ENCODE results near the gene VPS18. TPM values are rescaled to one million over a fixed set of nuclear protein-coding genes. Genes with fewer than 3 reads are reported as not detected.

VPS18 gene
- total RNA-seq, 1 donor from 2014 or later = 37.6 TPM

DNA sequence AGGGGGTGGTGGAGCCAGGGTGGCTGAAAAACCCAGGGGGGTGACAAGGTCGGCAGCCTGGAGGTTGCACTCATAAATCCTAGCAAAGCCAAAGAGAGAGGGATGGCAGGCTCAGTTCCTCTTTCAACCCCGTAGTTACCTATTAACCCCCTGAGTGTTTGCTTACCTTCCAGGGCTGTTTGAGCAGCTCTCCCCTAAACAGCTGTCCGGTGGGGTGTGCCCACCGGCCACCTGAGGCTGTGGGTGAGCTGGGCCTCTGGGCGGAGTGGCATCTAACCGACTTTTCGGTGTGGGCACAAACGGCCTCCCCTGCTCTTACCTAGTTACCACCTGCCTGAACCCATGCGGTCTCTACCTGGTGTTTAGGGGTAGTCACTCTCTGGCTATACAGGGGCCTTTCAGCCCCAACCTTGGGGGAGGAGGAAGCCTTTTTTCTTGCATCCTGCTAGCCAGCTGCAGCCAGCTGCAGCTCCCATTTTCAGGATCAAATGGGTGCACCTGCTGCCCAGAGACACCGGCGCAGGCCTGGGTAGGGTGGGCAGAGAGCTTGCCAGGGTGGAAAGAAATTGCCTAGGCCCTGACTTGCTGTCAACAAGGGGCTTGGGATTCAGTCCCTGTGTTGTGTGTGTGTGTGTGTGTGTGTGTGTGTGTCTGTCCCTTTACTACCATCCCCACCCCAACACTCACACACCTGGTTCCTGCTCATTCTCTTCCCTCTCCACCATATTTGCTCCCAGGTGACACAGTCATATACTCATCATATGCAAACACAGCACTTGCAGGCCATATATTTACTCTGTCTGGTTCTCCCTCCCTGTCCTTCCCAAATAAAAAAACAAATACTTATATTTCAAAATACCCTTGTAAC is 38.6 kb downstream of the VPS18 start:
- no peak overlapping the region for H3K9ac ChIP-seq (ENCODE audit: low read length)
- Mint-ChIP-seq H3K27me3 (ENCODE audit: low read depth, unreplicated experiment) (peaks cover 74% of the 10 kb centered on the region), H3K36me3 (ENCODE audit: low read depth, unreplicated experiment) (peaks cover 2% of the 10 kb centered on the region), H3K27ac (ENCODE audit: unreplicated experiment) (no peak overlapping the region), H3K4me1 (ENCODE audit: low read depth, unreplicated experiment) (peaks cover 5% of the 10 kb centered on the region), H3K4me3 (ENCODE audit: unreplicated experiment) (peak overlapping the region; percentile 17), H3K9me3 (ENCODE audit: unreplicated experiment) (no peaks in the 10 kb centered on the region)
- peaks cover 34% of the 10 kb centered on the region for H3K27me3 ChIP-seq (ENCODE audit: insufficient read depth, low read length)
- no peak overlapping the region for H3K4me2 ChIP-seq (ENCODE audit: low read length)
- no peak for TF ChIP-seq EZH2 (IDR thresholded peaks at IDR 0.05; ENCODE audit: insufficient read depth, low read length)
- TF ChIP-seq, protein P1, sequence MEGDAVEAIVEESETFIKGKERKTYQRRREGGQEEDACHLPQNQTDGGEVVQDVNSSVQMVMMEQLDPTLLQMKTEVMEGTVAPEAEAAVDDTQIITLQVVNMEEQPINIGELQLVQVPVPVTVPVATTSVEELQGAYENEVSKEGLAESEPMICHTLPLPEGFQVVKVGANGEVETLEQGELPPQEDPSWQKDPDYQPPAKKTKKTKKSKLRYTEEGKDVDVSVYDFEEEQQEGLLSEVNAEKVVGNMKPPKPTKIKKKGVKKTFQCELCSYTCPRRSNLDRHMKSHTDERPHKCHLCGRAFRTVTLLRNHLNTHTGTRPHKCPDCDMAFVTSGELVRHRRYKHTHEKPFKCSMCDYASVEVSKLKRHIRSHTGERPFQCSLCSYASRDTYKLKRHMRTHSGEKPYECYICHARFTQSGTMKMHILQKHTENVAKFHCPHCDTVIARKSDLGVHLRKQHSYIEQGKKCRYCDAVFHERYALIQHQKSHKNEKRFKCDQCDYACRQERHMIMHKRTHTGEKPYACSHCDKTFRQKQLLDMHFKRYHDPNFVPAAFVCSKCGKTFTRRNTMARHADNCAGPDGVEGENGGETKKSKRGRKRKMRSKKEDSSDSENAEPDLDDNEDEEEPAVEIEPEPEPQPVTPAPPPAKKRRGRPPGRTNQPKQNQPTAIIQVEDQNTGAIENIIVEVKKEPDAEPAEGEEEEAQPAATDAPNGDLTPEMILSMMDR (IDR thresholded peaks at IDR 0.05; ENCODE audit: insufficient read depth, low read depth, low read length) = no peak
- H3K4me1 ChIP-seq (ENCODE audit: insufficient read depth, low read length) = peaks cover 16% of the 10 kb centered on the region
- DNase-seq (ENCODE audit: low read depth) (no peak), FAIRE-seq (no peak)
- H3K4me3 ChIP-seq (ENCODE audit: insufficient read depth, low read depth, low read length) = no peak overlapping the region
- H3K79me2 ChIP-seq (ENCODE audit: insufficient read depth, low read length) = no peaks in the 10 kb centered on the region
- H2AFZ ChIP-seq (ENCODE audit: low read depth, low read length) = no peak overlapping the region
- H4K20me1 ChIP-seq (ENCODE audit: insufficient read depth, low read length) = peaks cover 6% of the 10 kb centered on the region
- H3K27ac ChIP-seq (ENCODE audit: low read depth, low read length) = no peak overlapping the region
- no peaks in the 10 kb centered on the region for H3K36me3 ChIP-seq (ENCODE audit: insufficient read depth, low read length)
- H3K9me3 ChIP-seq (ENCODE audit: insufficient read depth, low read depth, low read length) = no peaks in the 10 kb centered on the region

DNA sequence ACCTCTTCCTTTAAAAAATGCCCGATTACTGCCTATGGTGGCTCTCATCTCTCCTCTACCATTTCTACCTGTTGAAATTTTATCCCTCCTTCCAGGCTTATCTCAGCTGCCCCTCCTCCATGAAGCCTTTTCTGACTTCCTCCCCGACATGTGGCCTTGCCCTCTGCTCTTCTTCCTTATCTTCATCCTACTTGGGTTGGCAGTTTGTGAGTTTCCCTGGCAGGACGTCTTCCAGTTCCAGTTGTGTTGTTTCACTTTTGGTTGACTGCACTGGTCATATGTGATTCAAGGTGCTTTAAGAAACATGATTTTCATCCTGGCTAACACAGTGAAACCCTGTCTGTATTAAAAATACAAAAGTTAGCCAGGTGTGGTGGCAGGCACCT is 39.3 kb downstream of the VPS18 start:
- H3K9me3 Mint-ChIP-seq (ENCODE audit: unreplicated experiment) = peaks cover 2% of the 10 kb centered on the region
- Histone ChIP-seq H3K9me3 (ENCODE audit: insufficient read depth, low read depth, low read length) (no peaks in the 10 kb centered on the region), H2AFZ (ENCODE audit: low read depth, low read length) (no peak overlapping the region), H3K4me2 (ENCODE audit: low read length) (no peak overlapping the region), H3K27ac (ENCODE audit: low read depth, low read length) (no peak overlapping the region), H4K20me1 (ENCODE audit: insufficient read depth, low read length) (peaks cover 6% of the 10 kb centered on the region), H3K4me3 (ENCODE audit: insufficient read depth, low read depth, low read length) (no peak overlapping the region), H3K9ac (ENCODE audit: low read length) (no peak overlapping the region), H3K36me3 (ENCODE audit: insufficient read depth, low read length) (no peaks in the 10 kb centered on the region), H3K27me3 (ENCODE audit: insufficient read depth, low read length) (peaks cover 30% of the 10 kb centered on the region), H3K4me1 (ENCODE audit: insufficient read depth, low read length) (peaks cover 17% of the 10 kb centered on the region), H3K79me2 (ENCODE audit: insufficient read depth, low read length) (no peaks in the 10 kb centered on the region)
- H3K36me3 Mint-ChIP-seq (ENCODE audit: low read depth, unreplicated experiment) = peaks cover 2% of the 10 kb centered on the region
- peaks cover 73% of the 10 kb centered on the region for H3K27me3 Mint-ChIP-seq (ENCODE audit: low read depth, unreplicated experiment)
- H3K4me1 Mint-ChIP-seq (ENCODE audit: low read depth, unreplicated experiment) = peaks cover 5% of the 10 kb centered on the region
- no peak for TF ChIP-seq EZH2 (IDR thresholded peaks at IDR 0.05; ENCODE audit: insufficient read depth, low read length)
- TF ChIP-seq, protein P1 (IDR thresholded peaks at IDR 0.05; ENCODE audit: insufficient read depth, low read depth, low read length) = no peak
- DNase-seq (ENCODE audit: low read depth) (no peak), FAIRE-seq (no peak)
- H3K27ac Mint-ChIP-seq (ENCODE audit: unreplicated experiment) = no peak overlapping the region
- peak overlapping the region; percentile 17 for H3K4me3 Mint-ChIP-seq (ENCODE audit: unreplicated experiment)

DNA sequence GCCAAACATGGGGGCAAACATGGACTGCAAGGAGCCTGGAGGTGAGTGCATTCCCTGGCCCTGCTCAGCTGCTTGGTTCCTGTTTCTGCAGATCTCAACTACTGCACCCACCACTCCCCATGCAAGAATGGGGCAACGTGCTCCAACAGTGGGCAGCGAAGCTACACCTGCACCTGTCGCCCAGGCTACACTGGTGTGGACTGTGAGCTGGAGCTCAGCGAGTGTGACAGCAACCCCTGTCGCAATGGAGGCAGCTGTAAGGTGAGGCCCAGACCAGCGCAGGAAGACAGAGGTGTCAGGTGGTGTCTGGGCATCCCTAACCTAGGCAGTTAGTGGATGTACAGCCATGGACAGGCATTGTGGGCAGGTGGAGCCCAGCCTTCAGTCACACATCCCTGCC is 40.2 kb downstream of the VPS18 start:
- DNase-seq (ENCODE audit: low read depth) (no peak), FAIRE-seq (no peak)
- Histone ChIP-seq H4K20me1 (ENCODE audit: insufficient read depth, low read length) (peaks cover 6% of the 10 kb centered on the region), H3K4me3 (ENCODE audit: insufficient read depth, low read depth, low read length) (no peak overlapping the region), H3K9ac (ENCODE audit: low read length) (no peak overlapping the region), H3K79me2 (ENCODE audit: insufficient read depth, low read length) (no peaks in the 10 kb centered on the region), H3K9me3 (ENCODE audit: insufficient read depth, low read depth, low read length) (no peaks in the 10 kb centered on the region), H3K27me3 (ENCODE audit: insufficient read depth, low read length) (peaks cover 21% of the 10 kb centered on the region), H2AFZ (ENCODE audit: low read depth, low read length) (no peak overlapping the region), H3K4me2 (ENCODE audit: low read length) (no peak overlapping the region), H3K36me3 (ENCODE audit: insufficient read depth, low read length) (no peaks in the 10 kb centered on the region), H3K4me1 (ENCODE audit: insufficient read depth, low read length) (peaks cover 14% of the 10 kb centered on the region), H3K27ac (ENCODE audit: low read depth, low read length) (no peak overlapping the region)
- TF ChIP-seq, protein P1 (IDR thresholded peaks at IDR 0.05; ENCODE audit: insufficient read depth, low read depth, low read length) = no peak
- no peak for TF ChIP-seq EZH2 (IDR thresholded peaks at IDR 0.05; ENCODE audit: insufficient read depth, low read length)
- Mint-ChIP-seq H3K36me3 (ENCODE audit: low read depth, unreplicated experiment) (peaks cover 2% of the 10 kb centered on the region), H3K4me1 (ENCODE audit: low read depth, unreplicated experiment) (peaks cover 5% of the 10 kb centered on the region), H3K4me3 (ENCODE audit: unreplicated experiment) (no peak overlapping the region), H3K27ac (ENCODE audit: unreplicated experiment) (no peak overlapping the region), H3K9me3 (ENCODE audit: unreplicated experiment) (peaks cover 2% of the 10 kb centered on the region), H3K27me3 (ENCODE audit: low read depth, unreplicated experiment) (peaks cover 72% of the 10 kb centered on the region)

Measured in astrocyte (in vitro differentiated cells and primary cell).